Measurements from ENCODE around the gene CELSR3.

Gene CELSR3

DNA sequence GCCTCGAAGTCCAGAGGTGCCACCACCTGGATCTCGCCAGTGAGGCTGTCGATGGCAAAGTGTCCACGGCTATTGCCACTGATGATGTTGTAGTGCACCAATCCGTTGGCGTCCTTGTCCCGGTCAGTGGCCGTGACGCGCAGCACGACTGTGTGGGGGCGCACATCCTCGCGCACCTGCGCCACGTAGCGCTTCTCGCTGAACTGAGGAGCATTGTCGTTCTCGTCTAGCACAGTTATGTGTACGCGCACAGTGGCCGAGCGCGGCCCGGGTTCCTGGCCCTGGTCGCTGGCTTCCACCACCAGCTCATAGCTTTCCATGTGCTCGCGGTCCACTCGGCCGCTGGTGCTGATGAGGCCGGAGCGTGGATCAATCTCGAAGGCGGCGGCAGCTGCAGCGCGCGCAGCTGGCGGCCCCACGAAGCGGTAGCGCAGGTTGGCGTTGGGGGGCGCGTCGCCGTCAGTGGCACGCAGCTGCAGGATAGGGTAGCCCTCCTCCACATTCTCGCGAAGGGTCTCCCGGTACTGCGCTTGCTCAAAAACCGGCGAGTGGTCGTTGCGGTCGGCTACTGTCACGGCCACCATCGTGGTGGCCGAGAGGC is 1.8 kb downstream of the CELSR3 start:
- no peak for DNase-seq

DNA sequence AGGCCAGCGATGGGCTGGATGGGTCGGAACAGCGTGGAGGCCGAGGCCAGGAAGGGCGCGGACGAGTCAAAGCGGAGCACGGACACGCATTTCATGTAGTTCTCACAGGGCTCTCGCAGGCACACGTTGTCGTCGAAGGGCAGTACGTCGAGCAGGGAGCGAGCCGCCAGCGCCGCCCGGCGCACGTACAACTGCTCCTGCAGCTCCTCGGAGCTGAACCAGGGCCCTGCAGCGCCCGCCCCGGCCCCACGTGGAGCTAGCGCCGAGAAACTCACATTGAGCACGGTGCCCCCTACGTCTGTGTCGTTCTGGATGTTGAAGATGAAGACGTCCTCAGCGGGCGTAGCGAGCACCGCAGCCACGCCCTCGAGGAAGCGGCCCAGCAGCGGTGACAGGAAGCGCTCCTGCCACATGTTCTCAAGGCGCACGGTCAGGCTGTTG is 5.8 kb downstream of the CELSR3 start:
- no peak for DNase-seq

DNA sequence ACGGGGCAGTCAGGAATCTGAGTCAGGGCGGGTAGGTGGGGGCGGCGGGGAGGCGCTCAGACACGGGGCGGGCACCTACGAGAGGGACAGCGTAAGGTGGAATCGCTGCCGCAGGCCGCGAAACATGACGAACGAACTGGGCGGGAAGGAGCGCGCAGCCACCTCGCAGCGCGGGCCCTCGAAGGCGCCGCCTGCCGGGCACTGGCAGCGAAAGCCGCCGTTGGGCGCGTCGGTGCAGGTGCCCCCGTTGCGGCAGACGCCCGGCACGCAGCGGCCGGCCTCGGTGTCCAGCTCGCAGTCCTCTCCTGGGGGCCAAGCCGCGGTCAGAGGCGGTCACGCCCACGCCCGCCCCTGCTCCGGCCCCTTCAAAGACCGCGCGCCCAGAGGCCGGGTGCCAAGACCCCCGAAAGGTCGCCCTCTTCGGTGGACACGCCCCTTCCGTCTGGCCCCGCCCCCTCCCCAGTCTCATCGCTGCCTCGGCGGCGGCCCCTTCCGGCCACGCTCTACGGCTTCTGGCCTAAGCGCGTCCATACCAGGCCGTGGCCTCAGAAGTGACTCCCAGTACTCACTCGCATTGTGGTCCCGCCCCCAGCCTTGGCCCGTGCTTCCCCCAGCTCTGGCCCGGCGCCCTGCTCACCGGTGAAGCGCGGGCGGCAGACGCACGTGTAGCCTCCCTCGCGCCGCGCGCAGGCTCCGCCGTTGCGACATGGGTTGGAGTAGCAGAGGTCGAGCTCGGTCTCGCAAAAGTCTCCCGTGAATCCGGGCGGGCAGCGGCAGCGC is 6.4 kb downstream of the CELSR3 start:
- peak; percentile 93 for DNase-seq

DNA sequence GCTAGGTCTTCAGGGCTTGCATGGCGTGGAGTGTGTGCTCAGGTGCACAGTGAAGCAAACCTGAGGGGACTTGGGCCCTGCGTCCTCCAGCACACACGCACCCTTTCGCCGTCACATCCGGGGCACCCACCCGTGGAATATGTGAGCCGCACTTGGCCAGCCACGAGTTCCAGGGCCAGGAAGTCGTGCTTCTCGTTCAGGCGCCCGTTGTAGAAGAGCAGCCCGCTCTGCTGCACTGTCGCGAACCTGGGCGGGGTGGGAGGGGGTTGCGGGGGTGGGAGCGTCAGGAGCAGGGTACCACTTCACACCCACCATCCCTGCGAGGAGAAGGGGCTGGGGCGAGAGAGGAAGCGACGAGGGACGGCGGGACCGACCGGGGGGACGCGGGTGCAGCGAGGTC is 7.1 kb downstream of the CELSR3 start:
- DNase-seq = no peak

DNA sequence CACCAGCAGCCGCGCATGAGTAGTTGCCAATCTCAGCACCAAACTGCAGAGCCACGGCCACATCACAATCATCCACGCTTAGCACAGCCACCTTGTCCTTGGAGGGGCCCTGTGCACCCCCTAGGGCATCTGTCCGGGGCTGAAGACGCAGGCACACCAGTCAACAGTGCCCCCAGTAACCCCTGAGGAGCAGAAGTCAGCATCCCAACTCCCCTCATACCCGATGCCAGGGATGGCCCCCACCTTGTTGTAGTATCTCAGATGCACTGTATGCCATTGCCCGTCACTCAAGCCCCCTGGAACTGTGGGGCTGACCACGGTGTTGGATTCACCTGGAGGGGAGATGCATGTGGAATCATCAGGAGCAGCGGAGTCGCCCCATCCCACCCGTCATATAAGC is 7.6 kb downstream of the CELSR3 start:
- no peak for DNase-seq

DNA sequence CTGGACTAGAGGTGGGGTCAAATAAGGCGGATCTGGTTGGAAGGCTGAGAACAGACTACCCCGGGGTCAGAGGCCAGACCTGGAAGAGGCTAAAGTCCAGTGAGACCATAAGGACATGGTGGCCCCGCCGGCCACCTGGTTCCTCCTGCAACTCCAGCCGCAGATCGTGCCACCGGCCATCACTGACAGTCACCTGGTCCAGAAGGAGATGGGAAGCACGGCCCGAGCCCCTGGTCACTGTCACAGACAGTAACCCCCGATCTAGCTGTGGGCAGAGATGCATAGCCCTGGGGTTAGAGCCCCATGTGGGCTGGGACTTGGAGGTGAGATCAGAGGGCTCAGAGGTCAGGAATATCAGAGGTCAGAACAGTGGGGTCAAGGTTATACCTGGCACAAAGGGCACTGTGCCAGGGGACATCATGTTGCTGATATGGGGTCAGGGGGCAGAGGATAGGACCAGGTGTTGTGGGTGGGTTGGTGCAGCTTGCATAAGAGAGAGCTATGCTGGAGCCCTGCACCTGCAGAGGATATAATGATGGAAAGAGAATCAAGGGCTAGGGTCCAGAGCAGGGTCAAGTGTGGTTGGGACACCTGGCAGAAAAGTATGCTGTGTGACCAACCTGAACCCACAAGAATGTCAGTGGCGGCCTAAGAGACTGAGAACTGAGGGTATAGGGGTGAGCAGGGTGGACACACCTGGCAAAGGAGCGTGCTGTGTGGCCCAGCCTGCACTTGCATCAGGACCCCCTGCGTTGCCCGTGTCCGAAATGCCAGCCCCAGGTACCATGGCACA is 9.6 kb downstream of the CELSR3 start:
- no peak for DNase-seq

DNA sequence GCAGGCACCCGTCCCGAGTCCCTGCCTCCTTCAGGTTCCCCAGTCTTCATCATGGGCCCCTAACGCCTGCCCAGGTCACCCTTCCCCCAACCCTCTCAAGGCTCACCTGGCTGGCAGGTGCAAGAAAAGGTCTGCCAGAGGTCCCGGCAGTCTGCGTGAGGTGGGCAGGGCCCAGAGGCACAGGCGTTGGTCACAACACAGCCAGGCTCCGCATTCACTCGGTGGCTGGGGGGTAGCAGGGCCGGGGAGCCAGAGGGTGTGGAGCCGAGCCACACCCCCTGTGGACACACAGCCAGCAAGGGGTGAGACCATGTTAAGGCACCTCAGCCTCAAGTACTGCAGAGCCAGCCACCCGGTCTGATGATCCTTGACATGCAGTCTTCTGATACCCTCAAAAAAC is 10.9 kb downstream of the CELSR3 start:
- no peak for DNase-seq

DNA sequence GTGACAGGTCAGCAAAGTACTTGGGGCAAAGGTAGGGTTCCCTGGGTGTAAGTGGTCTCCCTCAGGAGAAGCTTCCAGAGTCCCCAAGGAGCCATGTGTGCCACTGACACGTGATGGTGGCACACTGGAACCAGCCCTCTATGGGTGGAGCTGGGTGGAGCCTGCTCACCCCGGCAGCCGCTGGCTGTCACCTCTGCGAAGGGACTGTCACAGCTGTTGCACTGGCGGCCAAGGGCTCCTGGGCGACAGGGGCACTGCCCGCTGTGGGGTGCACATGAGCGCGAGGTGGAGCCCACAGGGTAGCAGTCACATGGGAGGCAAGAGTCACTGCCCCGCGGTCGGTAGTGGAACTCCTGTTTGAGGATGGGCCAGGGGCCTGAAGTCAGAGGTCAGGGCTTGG is 12.0 kb downstream of the CELSR3 start:
- DNase-seq = no peak

DNA sequence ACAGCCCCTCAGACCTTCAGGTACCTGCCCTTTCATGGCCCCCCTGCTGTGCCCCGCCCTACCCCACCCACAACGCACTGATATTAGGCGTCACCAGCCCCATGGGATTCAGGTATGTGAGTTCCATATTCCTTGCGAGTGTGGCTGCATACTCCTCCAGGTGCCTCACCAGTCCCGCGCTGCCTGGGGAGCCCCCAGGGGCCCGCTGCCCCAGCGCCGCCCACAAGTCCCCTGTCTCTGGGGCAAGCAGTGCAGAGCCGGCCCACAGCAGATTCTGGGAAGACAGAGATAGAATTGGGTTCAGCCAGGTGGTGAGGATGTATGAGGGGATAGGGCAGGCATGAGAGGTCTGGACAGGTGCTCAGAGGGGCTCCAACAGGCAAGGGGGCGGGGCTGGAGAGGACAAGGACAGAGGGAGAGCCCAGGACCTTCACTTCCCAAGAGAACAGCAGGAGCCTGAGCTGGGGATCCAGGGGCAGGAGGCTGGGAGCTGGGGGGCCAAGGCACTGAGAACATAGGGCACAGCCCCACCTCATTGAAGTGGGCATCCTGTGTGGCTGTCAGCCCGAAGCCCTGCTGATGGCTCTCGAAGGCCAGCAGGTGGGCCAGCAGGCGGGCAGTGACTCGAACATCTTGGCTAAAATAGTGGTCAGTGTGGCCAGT is 14.4 kb downstream of the CELSR3 start:
- no peak for DNase-seq

DNA sequence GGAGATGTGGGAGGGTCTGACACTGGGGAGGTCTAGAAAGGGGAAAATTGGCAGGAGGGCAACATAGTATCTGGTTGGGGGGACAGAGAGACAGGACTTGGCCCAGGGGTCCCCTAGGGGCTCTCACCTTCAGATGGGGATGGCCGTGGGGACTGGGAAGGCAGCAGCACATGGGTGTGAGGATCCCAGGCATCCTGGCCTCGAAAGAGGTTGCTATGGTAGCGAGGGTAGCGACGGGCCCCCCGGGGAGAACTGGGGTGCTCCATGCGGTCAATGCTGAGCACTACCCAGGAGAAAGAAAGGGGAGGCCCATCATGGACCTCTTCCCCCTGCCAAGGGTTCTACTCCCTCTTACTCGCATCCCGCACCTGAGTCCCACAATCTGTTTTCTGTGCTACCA is 15.0 kb downstream of the CELSR3 start:
- no peak for DNase-seq

DNA sequence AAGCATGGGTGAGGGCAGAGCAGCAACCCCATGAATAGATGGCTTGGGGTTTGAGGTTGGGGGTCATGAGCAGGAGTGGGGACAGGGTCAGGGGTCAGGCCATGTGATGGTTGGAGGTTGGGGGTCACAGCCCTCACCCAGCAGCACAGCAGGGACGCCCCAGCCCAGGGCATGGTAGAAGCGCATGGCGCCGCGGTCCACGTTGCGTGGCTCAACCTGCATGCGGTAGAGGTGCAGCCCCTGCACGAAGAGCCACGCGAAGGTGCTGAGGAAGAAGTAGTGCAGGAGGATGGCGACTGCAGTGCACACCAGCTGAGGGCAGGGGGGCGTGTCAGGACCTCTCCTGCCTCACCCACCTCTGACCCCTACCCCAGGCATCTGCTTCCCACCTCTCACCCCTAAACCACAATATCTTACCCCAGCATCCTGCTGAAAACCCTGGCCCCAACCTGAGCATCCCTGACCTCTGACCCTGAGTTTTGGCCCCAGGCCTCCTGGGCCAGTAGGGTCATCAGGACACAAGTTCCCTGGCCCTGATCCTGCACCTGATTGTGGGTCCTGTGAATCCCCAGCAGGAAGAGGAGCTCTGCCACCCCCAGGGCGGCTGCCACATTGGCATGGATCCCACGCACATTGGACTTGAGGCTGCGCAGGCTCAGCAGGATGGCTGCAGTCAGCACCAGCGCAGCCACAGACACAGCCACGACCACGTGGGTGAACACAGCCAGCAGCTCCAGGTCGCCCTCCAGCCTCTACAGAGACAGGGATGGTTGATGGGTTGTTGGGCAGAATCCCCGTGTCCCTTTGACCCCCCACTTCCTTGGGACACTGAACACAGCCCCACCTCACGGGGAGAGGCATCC is 17.6 kb downstream of the CELSR3 start:
- DNase-seq = no peak

DNA sequence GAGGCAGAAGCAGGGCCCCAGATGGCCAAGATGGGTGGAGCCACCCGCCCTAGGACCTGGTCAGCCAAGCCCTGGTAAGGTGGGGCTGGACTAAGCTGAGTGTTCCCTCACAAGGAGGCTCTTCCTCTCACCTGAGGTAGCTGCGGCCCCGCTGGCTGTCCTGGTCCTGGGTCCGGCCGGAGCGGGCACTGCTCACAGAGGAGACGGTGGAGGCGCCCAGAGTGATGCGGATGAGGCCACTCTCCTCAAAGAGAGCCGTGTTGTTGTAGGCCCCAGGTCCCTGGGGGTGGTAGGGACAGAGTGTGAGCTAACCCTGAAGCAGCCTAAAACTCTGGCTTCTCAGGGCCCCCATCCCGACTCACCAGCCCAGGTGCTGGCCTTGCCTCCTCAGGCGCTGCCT is 20.1 kb downstream of the CELSR3 start:
- DNase-seq = no peak

DNA sequence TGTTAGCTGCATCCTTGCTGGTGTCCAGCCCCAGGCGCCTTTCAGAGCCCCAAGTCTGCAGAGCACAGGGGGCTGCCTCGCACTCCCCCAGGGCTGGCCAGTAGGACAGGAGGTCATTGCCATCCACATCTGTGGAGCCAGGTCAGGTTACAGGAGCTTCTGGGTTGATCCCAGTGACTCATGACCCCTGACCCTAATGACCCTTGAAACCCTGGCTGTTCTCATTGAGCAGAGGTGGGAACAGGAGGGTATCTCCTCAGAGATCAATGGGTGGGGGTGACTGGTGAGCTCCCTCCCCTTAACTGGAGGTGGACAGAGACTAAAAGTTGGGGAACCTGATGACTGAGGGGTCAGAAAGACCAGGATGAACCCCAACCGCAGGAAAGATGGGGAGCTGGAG is 21.3 kb downstream of the CELSR3 start:
- no peak for DNase-seq

DNA sequence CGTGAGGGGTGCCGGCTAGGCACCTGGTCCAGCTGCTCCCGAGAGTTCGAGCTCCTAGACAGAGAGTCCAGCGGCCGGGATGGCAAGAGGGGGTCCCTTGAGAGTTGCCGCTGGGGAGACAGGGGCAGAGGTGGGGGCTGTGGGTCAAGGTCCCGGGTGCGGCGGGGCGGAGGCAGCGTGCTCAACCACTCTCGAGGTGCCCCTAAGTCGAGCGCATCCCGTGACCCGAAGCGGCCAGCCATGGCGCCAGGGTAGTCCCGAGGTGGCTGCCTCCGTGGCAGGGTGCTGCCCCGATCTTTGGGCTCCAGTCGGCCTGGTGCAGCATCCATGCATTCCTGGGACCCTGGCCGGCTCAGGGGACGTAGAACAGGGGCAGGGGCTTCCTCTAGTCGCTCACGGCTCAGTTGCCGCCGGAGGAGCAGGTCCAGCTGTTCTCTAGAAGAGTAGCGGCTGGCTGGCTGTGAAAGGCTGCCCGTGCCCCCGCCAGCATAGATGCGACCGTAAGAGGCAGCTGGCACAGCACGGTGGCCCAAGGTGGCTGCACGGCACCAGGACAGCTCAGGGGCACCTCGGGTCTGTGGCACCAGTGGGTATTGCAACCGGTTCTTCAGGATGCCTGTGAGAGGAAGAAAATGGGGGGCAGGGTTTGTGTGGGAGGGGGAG is 22.6 kb downstream of the CELSR3 start:
- no peak for DNase-seq

DNA sequence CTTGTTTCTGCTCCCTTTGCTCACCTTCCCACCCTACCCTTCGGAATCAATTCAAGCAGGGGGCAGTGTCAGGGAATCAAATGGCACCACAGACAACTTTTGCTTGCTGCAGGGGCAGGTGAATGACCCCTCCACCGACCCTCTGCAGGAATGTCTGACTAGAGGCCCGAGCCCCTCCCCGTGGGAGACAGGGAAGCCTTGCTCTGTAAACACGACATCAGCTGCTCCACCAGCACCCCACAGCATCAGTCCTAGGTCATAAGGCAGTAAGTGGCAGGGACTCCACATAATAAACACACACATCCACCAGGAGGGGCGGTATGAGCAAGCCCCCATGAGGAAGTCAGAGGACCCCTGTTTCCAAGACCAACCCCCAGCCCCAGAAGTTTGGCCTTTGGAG is 25.4 kb downstream of the CELSR3 start:
- no peak for DNase-seq

DNA sequence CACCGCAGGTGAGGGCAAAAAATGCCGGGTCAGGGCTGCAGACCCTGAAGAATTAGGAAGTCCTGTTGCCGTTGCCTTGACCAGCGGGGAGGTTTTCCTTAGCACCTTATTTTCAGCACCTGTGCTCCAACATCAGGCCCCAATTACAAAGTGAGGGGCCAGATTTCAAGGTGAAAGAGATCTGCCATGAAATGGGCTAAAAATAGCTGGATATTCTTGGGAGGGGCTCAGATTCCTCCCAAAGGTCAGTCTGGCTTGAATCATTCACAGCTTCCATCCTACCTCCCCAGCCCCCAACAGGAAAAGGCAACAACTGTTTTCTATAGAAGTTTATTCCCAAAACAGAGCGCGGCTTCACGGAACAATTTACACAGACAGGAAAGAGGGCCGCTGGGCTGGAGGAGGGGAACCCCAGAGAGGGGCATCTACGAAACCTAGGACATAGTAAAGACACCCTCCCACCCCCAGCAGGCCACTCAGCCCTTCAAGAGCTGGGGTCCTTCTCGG is 26.5 kb downstream of the CELSR3 start:
- DNase-seq = no peak

DNA sequence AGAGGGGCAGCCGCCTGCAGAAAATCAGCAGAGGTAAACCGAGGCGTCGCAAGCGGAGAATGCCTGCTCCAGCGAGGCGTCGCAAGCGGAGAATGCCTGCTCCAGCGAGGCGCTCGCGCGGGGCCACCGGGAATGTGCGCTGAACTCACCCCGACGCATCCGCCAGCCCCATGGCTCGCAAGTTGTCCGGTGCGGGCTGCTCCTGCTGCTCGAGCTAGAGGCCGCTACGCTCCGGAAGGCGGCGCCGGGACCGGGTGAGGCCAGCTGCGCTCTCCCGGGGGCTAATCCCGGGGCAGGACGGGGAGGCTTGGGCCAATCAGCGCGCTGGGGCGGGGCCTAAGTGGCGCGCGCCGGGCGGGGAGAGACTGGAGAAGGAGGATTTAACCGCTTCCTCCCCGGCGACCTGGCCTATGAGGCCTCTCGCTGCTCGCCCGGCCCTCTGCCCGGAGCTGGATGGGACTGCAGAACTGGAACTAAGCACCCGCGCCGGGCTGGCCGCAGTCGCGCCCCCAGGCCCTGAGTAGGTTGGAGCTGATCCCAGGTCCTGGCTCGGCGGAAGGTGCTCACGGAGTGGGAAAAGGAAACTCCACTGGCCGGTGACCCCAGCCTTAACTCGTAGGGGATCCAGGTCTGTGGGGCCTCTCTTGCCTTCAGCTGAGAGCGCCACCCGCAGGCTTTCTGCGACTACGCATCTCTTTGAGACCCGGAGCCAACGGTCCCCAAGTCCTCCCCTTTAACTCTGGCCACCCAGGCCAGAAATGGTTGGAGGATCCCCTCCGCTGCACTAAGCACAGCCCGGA is 27.3 kb downstream of the CELSR3 start, which contains the start of gene SLC26A6:
Gene SLC26A6 (minus strand): TSS at position 240 of the 800 bp plus-strand sequence. CDS start 68 bp downstream, at position 172.
- DNase-seq = peak; percentile 98

DNA sequence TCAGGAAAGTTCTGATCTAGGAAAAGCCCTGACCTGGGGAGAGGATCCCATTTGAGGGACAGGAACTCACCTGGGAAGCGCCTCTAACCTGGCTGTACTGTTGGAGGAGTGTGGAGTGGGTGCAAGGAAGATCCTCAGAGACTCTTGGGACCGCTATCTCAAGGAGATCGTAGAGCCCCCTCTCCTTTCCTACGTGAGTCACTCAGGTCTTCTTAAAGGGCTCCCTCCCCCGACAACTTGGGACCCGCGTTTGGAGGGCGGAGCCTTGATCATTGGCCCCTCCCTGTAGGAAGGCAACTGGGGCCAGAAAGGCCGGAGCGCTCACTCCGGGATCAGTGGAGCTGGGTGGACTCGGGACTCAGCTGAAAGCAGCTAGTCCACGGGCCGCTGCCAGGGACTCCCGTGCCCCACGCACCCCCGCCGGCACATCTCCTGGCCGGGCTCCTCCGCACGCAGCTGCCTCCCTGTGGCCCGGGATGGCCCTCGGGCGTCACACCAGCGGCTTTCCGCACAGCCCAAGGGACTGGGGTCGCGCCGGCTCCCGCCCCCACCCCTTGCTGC is 27.9 kb downstream of the CELSR3 start:
- DNase-seq = no peak

DNA sequence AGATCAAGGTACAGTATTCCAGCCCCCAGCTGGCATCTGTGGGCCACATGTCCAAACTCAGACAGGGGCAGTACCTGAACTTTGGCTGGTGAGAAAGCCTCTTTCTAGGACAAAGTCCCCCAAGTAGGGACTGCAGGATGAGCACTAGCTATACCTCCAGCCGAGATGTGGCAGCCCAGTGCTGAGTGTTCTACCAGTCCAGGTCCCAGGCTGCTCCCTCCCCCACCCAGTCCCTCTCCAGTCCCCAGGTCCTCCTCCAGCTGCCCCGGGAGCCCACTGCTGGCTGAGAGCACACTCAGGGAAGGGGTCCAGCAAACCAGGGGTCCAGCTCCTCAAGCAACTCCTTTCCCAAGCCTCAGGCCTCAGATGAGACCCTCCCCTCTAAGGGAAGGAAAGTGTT is 28.9 kb downstream of the CELSR3 start:
- no peak for DNase-seq

DNA sequence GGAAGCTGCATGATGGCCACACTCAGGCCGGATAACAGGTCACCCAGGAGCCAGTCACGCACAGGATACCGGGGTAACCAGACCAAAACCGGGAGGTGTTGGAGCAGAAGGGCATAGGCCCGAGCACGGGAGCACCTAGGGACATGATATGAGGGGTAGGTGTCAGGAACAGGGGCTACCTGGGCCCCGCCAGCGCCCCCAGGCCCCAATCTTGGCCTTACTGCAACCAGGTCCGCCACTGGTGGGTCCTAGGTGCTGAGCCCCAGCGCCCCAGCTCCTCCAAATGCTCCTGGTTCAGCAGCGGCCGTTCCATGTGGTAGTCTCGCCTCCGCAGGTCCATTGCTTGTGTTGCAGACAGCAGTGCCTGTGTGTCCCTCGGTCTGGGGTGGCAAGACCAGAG is 29.4 kb downstream of the CELSR3 start:
- no peak for DNase-seq
